Measurements from ENCODE around the gene METTL22.

METTL22 gene

DNA sequence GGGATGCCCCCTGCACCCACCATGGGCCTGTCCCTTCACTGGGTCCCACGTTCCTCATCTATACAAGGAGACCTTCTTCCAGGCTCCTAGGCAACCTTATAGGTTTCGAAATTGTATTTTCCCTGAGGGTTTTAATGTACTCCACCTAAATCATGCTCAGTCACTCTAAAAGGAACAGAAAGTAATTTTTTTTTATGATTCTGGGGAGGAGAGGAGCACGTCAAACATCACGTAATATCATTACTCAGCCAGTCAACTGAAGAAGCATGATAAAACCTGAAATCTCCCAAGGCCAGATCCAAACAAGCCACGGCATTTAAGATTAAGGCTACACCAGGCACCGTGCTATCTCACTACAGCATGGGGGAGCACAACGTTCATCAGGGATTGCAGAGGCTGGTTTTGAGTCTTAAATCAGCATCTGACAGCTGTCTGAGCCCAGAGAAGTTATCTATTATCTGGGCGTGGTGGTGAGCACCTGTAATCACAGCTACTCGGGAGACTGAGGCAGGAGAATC, 27.3 kb upstream of the METTL22 start:
- DNase-seq (ENCODE audit: low spot score) = peak; percentile 43

DNA sequence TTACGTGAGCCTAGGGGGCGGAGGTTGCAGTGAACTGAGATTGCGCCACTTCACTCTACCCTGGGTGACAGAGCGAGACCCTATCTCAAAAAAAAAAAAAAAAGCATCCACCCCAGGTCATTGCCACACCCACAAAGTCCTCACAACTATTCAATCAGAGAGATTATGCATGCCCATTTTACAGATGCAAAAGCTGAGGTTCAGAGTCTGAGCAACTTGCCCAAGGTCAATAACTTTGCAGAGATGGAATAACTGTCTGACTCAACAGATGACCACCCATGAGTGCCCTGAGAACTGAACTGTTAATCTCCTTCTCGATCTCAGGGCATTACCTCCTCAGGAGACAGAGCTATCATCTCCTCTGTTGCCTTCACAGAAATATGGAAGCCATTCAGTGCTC, 25.7 kb upstream of the METTL22 start:
- DNase-seq (ENCODE audit: low spot score) = no peak

DNA sequence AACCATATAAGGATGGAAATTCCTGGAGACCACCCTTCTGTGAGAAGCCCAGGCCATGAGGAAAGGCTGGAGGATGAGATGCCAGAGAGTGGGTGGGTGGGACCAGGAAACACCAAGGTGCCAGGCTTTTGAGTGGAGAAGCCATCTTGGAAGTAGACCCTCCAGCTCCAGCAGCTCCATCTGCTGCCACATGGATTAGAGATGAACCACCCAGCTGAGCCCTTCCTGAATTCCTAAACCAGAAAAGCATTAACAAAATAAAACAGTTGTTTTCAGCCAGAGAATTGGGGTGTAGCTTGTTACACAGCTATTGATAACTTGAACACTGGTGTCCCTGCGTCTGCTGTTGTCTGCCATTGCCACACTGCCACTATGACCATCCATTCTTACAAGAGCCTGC, 24.9 kb upstream of the METTL22 start:
- DNase-seq (ENCODE audit: low spot score) = no peak

DNA sequence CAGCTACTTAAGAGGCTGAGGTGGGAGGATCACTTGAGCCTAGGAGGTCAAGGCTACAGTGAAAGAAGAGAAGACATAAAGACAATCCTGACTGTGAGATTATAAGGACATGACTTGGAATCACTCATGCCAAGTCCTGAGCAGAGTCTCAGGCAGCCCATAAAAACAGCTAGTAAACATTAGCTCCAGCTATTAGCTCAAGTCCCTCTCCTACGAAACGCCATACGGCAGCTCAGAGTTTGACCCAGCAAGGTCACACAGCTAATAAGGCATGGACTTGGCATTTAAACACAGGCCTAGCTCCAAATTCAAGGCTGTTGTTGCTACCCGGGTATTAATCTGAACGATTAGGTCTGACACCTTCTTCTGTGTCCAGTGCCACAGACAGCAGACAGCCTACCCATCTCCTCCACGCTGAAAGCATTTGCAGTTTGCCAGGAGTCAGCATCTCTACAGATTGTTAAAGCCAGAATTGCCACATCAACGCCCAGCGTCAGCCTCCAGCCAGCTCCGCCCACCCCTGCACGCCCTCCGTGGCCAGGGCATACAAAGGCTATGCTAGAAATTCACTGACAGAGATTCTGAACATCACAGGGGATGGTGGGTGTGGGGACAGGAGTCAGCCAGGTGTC, 21.2 kb upstream of the METTL22 start:
- no peak for DNase-seq (ENCODE audit: low spot score)

DNA sequence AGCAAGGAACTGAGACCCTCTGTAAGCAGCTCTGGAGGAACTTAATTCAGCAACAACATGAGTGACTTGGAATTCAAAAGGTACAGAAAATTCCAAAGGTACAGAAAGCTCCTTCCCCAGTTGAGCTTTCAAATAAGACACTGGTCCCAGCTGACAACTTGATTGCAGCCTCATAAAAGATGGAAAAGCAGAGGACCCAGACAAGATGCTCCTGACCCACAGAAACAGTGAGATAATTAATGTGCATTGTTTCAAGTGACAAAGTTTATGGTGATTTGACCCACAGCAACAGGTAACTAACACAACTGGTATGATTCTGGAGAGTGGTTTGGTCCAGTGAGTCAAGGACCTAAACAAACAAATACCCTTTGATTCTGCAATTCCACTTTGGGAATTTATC, 15.9 kb upstream of the METTL22 start:
- no peak for DNase-seq (ENCODE audit: low spot score)

DNA sequence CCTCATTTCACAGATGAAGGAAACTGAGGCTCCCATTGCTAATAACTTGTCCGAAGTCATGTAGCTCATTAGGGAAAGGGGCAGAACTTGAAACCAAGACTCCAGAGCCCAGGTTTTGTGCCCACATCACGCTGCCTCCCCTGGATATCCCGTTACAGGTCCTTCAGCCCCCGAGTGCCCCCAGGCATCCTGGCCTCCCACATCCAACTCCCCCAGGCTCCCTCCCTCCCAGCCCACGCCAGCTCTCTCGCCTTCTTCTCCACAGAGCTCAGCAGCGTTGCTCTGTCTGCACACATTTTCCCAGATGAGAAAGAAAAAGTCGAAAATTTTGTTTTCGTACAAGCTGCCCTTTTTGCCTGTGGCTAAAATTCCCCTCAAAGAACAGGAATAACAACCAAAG, 14.3 kb upstream of the METTL22 start:
- DNase-seq (ENCODE audit: low spot score) = no peak

DNA sequence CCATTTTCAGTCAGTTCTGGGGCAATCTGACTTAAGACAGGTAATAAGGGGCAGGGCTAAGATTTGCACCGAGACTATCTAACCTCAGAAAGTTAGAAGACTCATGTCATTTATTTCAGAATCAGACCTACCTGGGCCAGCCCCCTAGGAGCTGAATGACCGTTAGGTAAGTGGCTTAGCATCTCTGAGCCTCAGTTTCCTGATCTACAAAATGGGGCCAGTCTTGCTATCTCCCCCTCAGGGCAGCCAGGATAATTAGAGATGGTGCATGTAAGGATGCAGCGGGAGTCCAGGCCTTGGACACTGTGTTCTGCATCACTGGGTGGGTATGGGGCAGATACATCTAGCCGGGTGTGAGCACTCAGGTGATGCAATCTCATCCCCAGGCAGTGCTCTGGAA, 10.4 kb upstream of the METTL22 start:
- DNase-seq (ENCODE audit: low spot score) = no peak

DNA sequence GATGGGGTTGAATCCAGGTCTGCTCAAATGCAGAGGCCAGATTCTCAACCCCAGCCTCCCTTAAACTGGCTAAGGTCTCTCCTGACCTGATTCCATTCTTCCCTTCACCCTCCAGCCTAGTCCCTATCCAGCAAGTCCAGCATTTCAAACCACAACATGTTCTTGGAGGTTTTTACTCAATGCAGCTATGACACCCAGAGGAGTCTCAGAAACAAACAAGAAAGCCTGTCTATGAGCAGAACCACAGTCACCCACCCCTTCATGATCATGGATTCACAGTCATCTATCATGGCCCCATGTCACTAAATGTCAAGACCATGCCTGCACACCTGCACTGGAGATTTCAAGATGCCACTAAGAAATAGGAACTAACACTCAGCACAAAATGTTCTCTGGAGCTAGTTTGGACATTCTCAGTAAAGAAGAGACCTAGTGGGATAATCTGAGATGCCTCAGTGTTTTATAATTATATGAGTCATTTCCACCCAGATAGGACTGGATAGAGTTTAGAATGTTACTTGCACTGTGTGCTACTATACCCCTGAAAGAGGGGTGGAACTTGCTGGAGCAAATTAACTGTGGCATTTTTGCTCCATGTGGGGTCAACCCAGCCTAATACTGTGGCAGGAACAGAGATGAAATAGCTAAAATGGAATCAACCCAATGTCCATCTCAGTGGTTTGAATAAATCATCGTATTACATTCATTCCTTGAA, 9.5 kb upstream of the METTL22 start:
- no peak for DNase-seq (ENCODE audit: low spot score)

DNA sequence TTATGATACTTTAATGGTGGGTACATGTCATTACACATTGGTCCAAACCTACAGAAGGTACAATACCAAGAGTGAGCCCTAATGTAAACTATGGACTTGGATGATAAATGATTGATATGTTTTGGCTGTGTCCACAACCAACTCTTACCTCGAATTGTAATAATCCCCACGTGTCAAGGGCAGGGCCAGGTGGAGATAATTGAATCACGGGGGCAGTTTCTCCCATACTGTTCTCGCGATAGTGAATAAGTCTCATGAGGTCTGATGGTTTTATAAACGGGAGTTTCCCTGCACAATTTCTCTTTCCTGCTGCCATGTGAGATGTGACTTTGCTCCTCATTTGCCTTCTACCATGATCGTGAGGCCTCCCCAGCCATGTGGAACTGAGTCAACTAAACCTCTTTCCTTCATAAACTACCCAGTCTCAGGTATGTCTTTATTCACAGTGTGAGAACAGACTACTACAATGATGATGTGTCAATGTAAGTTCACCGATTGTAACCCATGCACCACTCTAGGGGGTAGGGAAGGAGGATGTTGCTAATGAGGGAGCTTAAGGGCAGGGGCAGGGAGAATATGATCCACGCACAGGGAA, 7.0 kb upstream of the METTL22 start:
- DNase-seq (ENCODE audit: low spot score) = no peak

DNA sequence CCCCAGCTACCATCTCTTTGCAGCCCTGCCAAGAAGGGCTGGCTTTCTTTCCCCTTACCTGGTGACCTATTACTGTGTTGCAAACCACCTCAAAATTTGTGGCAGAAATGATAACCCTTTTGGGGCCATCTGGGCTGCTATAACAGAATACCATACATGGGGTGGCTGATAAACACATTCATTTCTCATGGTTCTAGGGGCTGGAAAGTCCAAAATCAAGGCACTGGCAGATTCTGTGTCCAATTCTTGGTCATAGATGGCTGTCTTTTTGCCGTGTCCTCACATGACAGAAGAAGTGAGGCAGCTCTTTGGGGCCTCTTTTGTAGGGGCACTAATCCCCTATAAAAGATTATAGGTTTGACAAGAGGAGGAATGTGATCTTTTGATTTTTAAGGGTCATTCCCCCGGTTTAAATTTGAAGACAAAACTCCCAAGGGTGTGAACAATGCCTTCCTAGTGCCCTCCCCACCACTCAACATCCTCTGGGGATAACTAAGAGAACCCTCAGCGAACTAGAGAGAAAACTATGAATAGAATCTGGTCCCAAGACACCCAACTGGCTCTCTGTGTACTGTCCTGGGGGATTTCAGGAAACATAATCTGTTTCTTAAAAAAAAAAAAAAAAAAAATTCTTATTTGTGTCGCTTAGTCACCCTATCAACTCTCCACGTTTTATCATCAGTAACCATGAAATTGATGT, 1.7 kb upstream of the METTL22 start:
- no peak for DNase-seq (ENCODE audit: low spot score)

DNA sequence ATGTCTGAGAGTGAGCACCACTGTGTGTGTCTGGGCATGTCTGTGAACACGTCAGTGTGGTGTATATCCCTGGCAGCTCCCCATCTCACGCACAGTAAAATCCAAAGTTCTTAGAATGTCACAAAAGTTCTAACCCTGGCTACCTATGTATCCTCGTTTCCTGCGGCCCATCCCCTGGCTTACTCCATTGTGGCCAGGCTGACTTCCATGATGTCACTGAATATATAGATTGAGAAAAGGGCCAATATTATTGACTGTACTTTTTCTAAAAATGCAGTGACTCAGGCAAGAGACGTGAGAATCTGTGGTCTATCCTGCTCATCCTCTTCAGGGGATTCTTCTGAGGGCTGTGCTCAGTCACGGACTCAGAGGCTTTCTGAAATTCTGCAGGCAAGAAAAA, 963 bp upstream of the METTL22 start:
- DNase-seq (ENCODE audit: low spot score) = no peak

DNA sequence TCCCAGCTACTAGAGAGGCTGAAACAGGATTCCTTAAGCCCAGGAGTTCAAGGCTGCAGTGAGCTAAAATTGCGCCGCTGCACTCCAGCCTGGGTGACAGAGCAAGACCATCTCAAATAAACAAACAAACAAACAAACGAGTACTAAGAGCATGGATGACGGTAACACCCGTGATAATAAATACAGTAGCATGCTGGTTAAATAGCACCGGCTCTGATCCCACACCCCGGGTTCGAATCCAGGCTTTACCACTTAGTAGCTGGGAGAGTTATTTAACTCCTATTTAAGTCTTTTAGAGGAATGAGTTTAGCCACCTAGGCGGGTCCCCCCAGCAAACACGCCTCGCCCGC, 301 bp upstream of the METTL22 start:
- DNase-seq (ENCODE audit: low spot score) = no peak

DNA sequence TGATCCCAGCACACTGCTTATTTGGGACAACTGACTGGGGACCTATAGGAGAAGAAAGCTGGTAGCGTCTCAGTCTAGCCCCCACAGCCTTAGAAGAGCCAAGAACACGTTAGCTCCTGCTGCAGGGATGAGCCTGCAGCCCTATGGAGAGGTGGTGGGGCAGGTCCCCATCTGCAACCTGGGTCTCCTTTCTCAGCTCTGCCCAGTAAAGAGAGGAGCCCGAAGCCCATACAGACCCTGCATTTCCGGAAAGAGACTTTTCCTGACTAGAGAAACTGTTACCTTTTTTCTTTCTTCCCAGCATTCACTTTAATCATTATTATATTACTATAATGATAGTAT, 788 bp downstream of the METTL22 start:
- DNase-seq (ENCODE audit: low spot score) = no peak

DNA sequence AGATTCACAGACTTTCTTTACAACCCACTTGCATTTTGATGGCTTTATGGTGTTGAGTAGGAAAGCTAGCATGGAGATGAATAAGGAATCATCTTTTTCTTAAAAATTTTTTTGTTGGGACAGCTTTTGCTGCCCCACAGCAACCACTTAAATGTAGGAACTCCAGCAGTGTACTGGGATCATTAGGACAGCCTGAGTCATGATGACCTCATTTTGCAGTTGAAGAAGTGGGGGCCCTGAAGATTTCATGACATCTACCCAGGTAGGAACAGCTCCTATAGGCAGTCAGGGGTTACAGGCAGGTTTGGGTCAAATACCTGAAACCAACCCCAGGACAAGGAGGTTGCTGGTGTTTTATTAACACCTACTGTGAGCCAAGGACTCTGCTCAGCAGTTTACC, 2.1 kb downstream of the METTL22 start:
- DNase-seq (ENCODE audit: low spot score) = no peak

DNA sequence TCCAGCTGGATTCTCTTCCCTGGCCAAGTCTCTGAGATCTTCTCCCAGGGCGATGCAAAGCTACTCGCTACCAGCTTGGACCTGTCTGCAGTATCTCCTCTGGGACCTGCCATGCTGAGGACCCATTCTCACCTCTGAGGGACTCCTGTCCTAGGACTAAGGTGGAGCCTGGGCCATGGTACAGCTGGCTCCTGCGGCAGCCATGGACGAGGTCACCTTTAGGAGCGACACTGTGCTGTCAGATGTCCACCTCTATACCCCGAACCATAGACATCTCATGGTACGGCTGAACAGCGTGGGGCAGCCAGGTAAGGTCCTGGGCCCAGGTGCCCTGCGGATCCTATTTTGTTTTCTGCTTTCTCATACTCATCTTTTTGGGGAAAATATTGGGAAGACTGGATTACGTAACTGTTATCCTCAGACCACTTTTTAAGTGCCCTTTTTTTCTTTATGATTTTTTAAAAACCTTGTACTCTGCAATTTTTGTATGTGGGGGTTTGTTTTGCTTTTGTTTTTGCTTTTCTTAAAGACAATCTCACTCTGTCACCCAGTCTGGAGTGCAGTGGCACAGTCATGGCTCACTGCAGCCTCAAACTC, 4.1 kb downstream of the METTL22 start:
- no peak for DNase-seq (ENCODE audit: low spot score)

DNA sequence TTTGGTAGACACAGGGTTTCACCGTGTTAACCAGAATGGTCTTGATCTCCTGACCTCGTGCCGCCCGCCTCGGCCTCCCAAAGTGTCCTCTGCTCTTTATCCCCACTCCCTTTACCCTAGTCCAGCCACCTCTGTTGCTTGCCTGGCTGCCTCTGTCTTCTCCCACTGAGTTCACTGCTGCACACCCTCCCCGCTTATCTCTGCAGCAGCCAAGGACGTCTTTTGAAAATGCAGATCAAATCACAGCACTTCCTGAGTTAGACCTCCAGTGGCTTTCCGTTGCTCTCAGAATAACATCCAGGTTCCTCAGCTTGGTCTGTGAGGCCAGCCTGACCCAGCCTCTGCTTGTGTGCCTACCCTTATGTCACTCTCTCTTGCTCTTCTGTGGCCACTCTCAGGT, 5.4 kb downstream of the METTL22 start:
- no peak for DNase-seq (ENCODE audit: low spot score)

DNA sequence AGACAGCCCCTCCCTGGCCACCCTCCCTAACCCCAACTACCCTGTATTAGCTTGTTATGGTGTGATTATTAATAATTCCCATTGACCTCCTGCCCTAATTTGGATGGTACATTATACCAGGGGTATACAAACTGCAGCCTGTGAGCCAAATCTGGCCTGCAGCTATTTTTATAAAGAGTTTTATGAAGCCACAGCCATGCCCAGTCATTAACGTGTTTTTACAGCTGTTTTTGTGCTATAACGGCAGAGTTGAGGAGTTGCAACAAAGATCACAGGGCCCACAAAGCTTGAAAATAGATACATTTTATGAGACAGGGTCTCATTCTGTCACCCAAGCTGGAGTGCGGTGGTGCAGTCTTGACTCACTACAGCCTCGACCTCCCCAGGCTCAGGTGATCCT, 6.0 kb downstream of the METTL22 start:
- no peak for DNase-seq (ENCODE audit: low spot score)

DNA sequence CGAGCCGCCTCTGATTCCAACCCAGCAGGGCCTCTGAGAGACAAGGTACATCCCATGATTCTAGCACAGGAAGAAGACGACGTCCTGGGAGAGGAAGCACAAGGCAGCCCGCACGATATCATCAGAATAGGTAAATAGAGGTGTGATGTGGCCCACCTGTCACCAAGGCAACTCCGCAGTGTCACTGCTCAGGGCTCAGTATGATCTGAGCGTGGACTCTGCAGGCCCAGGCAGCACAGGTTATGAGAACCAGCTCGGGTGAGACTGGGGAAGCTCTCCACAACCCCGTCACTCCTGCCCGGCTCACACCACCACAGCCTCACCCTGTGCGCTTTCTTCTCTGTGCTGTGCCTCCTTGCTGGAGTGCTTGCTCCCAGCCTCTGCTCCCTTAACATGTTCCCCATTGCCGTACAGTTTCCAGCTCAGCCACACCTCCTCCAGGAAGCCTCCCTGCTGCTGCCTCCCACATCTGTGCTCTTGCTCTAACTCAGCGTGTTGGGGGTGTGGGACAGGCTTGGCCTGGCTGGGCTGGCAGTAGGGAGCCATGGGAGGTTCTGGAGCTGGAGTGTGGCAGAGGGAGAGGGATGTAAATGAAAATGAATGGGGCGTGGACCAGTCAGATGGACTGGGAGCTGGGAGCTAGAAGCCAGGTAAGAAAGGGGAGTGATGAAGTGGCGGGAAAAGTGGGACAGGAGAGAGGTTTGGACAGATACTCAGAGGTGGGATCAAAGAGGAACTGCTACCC, 7.7 kb downstream of the METTL22 start:
- no peak for DNase-seq (ENCODE audit: low spot score)

DNA sequence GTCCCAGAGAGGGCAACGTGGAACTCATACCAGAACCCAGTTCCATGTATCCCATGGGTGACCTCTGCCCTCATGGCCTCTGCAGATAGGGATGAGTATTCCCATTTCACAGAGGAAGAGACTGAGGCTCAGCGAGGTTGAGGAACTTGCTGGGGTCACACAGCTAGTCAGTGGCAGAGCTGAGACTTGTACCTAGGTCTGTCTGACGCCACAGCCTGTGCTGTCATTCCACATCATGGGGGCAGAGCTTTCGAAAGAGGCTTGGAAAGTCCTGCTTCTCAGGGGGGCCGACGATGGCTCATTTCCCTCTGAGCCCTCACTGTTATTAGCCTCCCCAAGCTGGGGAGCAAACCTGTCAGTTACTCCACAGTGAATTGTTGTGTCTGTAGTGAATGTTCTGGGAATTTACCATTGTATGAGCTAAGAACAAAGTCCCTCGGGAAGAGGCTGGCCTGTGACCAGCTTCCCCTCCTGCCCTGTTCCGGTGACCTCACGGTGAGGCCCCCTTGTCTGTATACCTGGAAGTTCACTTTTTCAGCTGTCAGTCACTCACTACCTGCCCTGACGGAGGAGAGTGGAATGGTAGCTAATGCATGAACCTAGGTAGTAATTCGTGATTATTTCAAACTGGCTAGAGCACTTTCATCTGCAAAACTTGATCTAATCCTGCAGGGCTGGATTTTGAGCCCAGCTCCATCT, 8.9 kb downstream of the METTL22 start:
- no peak for DNase-seq (ENCODE audit: low spot score)

DNA sequence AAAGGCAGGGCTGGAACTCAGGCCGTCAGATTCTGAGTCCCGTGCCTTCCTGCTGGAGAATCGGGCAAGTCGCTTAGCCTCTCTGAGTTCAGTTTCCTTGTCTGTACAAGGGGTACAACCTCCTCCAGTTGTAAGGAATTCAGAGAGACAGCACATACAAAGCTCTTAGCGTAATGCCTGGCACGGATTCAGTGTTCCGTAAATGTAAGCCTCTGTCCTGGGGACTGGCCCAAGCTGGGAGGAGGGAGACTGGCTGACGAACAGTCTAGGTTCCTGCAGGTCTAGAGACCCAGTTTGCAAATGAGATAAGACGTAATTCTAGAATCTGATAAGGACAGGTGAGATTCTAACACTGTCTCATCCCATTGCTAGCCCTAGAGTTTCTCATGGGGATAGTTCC, 9.9 kb downstream of the METTL22 start:
- DNase-seq (ENCODE audit: low spot score) = no peak

DNA sequence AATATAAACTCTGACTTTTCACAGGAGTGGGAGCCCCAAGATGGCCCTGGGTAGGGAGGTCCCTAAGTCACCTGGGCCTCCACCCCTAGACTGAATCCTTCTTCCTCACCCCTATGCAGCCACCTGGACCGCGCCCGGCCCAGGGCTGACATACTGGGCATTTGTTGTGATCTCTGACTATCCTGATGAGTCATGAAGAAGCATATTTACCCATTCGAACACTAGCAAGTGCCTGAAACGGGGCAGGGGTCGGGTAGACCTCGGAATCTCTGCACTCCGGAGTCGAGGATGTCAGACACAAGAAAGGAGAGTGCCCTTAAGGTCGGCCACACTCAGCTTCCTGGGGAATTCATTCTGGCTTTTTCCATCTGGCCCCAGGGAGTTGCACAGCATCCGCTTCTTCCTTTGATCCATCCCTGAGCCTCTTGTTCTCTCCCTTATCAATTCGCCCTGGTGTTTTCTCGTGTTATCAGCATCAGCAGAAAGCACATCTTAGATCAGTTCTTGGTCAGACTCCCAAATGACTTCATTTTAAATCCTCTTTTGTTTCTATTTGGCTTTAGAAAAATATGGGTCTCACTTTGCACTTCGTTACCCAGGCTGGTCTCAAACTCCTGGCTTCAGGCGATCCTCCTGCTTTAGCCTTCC, 10.4 kb downstream of the METTL22 start:
- no peak for DNase-seq (ENCODE audit: low spot score)
